ENCODE measurements around the gene SDF2L1. TPM values are rescaled to one million over a fixed set of nuclear protein-coding genes. Genes with fewer than 3 reads are reported as not detected.
A peak's percentile ranks its signal among the peaks of the same experiment; 100 is the strongest.

Gene SDF2L1
- total and polyA plus RNA-seq, 2 of the 13 experiments (the other 11 are each of a cell fraction or from before 2014, with no cell fraction given), result 18.0 to 57.4 TPM

DNA sequence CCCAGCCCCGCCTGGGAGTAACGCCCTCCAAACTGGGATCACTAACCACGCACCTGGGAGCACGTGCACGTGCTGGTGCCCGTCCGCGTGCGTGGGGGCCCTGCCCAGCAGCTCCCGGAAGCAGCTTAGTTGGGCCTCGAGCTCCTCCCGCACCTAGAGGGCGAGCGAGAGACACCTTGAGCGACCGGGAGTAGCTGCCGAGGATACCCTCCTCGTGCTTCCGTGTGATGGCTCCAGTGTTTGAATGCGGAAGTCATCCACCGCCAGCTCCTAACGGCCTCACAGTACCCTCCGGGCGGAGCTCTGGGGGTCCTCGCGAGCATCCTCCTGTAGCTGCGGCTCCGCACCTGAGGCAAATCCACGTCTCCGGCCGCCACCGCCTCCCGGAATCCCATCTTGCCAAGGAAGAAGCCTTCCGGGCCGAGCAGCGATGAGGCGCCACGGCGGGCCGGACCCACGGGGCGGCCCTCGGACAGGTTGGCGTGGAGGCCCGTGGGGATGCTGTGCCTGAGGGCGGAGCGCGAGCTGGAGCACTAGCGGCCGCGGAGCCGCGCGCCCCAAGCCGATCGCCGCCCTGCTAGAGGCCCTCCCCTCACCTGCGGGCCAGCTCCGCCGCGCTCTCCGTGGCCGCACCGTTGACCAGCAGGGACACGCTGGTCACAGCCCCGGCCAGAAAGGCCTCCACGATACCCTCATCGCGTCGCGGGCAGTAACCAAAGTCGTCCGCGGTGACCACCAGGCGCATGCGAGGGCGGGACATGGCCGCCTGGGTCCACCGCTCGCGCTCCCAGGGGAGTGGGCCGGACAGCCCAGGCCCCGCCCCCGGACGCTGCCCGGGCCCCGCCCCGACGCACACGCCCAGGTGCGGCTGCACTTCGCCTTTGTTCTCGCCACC lies 12.6 kb upstream of the SDF2L1 start, which contains the start of gene YDJC (continued):
- no peak for TF ChIP-seq ZNF607 (CRISPR knock-in tag; IDR thresholded peaks at IDR 0.05; ENCODE audit: borderline replicate concordance)
- TF ChIP-seq PRPF4 (IDR thresholded peaks at IDR 0.05; ENCODE audit: low read depth, low read length, poor library complexity, severe bottlenecking), result no peak
- TF ChIP-seq JUNB (CRISPR knock-in tag; IDR thresholded peaks at IDR 0.05; ENCODE audit: borderline replicate concordance), result peak; percentile 65; the same call in 1 of the 2 replicates
- 0 out of 2 replicates have a peak, but pooled peaks have one; percentile 65 for TF ChIP-seq ZNF720 (CRISPR knock-in tag; IDR thresholded peaks at IDR 0.05)
- TF ChIP-seq CENPT (CRISPR knock-in tag; IDR thresholded peaks at IDR 0.05; ENCODE audit: low read depth), result no peak; the same call in none of the 2 replicates
- no peak; the same call in 1 of the 2 replicates for TF ChIP-seq ZNF619 (CRISPR knock-in tag; IDR thresholded peaks at IDR 0.05)
- TF ChIP-seq, protein P1, sequence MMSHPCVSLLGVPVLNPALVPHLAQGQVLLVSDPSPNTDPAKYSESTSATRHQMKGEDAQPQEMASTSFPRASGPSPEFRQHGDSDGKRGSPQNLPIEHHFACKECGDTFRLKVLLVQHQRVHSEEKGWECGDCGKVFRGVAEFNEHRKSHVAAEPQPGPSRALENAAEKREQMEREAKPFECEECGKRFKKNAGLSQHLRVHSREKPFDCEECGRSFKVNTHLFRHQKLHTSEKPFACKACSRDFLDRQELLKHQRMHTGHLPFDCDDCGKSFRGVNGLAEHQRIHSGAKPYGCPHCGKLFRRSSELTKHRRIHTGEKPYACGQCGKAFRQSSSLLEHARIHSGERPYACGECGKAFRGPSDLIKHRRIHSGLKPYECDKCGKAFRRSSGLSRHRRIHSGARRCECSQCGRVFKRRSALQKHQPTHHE (CRISPR knock-in tag; IDR thresholded peaks at IDR 0.05; ENCODE audit: borderline replicate concordance), result peak; percentile 66; the same call in 1 of the 2 replicates
- peak; percentile 91 for TF ChIP-seq ZFP82 (CRISPR knock-in tag; IDR thresholded peaks at IDR 0.05; ENCODE audit: borderline replicate concordance)
- TF ChIP-seq ZNF775 (CRISPR knock-in tag; IDR thresholded peaks at IDR 0.05; ENCODE audit: borderline replicate concordance), result 0 out of 2 replicates have a peak, but pooled peaks have one; percentile 78
- TF ChIP-seq ZNF569 (CRISPR knock-in tag; IDR thresholded peaks at IDR 0.05; ENCODE audit: borderline replicate concordance), result no peak
- TF ChIP-seq, protein P2, sequence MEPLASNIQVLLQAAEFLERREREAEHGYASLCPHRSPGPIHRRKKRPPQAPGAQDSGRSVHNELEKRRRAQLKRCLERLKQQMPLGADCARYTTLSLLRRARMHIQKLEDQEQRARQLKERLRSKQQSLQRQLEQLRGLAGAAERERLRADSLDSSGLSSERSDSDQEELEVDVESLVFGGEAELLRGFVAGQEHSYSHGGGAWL (CRISPR knock-in tag; IDR thresholded peaks at IDR 0.05), result peak; percentile 96
- TF ChIP-seq PCBP1 (IDR thresholded peaks at IDR 0.05; ENCODE audit: borderline replicate concordance, low read depth, low read length), result 0 out of 2 replicates have a peak, but pooled peaks have one; percentile 34
- TF ChIP-seq DMAP1 (CRISPR knock-in tag; IDR thresholded peaks at IDR 0.05), result peak; percentile 99
- peak; percentile 65 for TF ChIP-seq ZNF703 (CRISPR knock-in tag; IDR thresholded peaks at IDR 0.05; ENCODE audit: borderline replicate concordance)
- peak; percentile 74; the same call in 1 of the 2 replicates for TF ChIP-seq MEIS2 (CRISPR knock-in tag; IDR thresholded peaks at IDR 0.05)
- TF ChIP-seq, protein P3, sequence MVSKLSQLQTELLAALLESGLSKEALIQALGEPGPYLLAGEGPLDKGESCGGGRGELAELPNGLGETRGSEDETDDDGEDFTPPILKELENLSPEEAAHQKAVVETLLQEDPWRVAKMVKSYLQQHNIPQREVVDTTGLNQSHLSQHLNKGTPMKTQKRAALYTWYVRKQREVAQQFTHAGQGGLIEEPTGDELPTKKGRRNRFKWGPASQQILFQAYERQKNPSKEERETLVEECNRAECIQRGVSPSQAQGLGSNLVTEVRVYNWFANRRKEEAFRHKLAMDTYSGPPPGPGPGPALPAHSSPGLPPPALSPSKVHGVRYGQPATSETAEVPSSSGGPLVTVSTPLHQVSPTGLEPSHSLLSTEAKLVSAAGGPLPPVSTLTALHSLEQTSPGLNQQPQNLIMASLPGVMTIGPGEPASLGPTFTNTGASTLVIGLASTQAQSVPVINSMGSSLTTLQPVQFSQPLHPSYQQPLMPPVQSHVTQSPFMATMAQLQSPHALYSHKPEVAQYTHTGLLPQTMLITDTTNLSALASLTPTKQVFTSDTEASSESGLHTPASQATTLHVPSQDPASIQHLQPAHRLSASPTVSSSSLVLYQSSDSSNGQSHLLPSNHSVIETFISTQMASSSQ (IDR thresholded peaks at IDR 0.05; ENCODE audit: low read depth), result 0 out of 2 replicates have a peak, but pooled peaks have one; percentile 27
- TF ChIP-seq, protein P3 (CRISPR knock-in tag; IDR thresholded peaks at IDR 0.05; ENCODE audit: borderline replicate concordance), result peak; percentile 79
- 0 out of 2 replicates have a peak, but pooled peaks have one; percentile 35 for TF ChIP-seq ZNF644 (CRISPR knock-in tag; IDR thresholded peaks at IDR 0.05; ENCODE audit: low read depth)
- TF ChIP-seq KMT2B (CRISPR knock-in tag; IDR thresholded peaks at IDR 0.05), result peak; percentile 71; the same call in 1 of the 2 replicates
- peak; percentile 96 for TF ChIP-seq ZNF766 (CRISPR knock-in tag; IDR thresholded peaks at IDR 0.05; ENCODE audit: borderline replicate concordance)
- TF ChIP-seq CBX5 (CRISPR knock-in tag; IDR thresholded peaks at IDR 0.05; ENCODE audit: borderline replicate concordance), result peak; percentile 83; the same call in 1 of the 2 replicates
- TF ChIP-seq FOXK1 (CRISPR knock-in tag; IDR thresholded peaks at IDR 0.05; ENCODE audit: borderline replicate concordance, low read depth), result peak; percentile 83; the same call in 1 of the 2 replicates
- TF ChIP-seq PHF5A (CRISPR knock-in tag; IDR thresholded peaks at IDR 0.05; ENCODE audit: low read depth, unreplicated experiment), result peak; percentile 36
